Stomach (tissue), 9 donors: ENCODE data around the gene IZUMO1. TPM values are rescaled to one million over a fixed set of nuclear protein-coding genes. Genes with fewer than 3 reads are reported as not detected.

Source experiments
- DNase-seq, 2 donors: peaks; one replicate each; pipeline versions ENCODE4 v3.0.0 to v3.0.0-alpha.2; 2013 to 2019
- H3K27ac ChIP-seq, 5 donors: fragments of 200-600 bp in 4 of 5; sonication (generic) in 4 of 5; one replicate each; pipeline ENCODE4 v1.5.1; 2013 to 2019; ENCODE audit warnings: mild to moderate bottlenecking in 1 of 5, moderate library complexity in 1 of 5
- H3K27me3 ChIP-seq, 3 donors: fragments of 200-600 bp; sonication (generic); one replicate each; pipeline ENCODE4 v1.5.1; 2017 to 2019; ENCODE audit warnings: mixed run types in 1 of 3
- H3K36me3 ChIP-seq, 4 donors: fragments of 200-600 bp; sonication (generic); 1 replicate in 3 of 4; 2 replicates in 1 of 4; pipeline ENCODE4 v1.5.1; 2016 to 2019
- H3K4me1 ChIP-seq, 4 donors: fragments of 200-600 bp; sonication (generic); one replicate each; pipeline ENCODE4 v1.5.1; 2016 to 2019
- H3K4me3 ChIP-seq, 4 donors: fragments of 200-600 bp; sonication (generic) in 3 of 4; one replicate each; pipeline ENCODE4 v1.5.1; 2016 to 2019; ENCODE audit warnings: mild to moderate bottlenecking in 1 of 4
- H3K9me3 ChIP-seq, 4 donors: fragments of 200-600 bp; sonication (generic); one replicate each; pipeline ENCODE4 v1.5.1; 2016 to 2019
- CTCF ChIP-seq, 7 experiments: fragments of 450-650 bp in 4 of 7; fragments of 200-600 bp in 3 of 7; sonication (generic) in 3 of 7; IDR thresholded peaks; one replicate each; pipeline ENCODE4 v1.5.1; 2016 to 2019; ENCODE audit warnings: antibody characterized with exemption in 7 of 7, control low read depth in 2 of 7, mild to moderate bottlenecking in 1 of 7
- EP300 ChIP-seq: sonication (generic); formaldehyde crosslinking; IDR thresholded peaks from one replicate; pipeline ENCODE4 v1.6.1; 2017; ENCODE audit warnings: antibody characterized with exemption
- POLR2A ChIP-seq, 4 donors: fragments of 450-650 bp; IDR thresholded peaks; one replicate each; pipeline ENCODE4 v1.6.1; 2016; ENCODE audit warnings: antibody characterized with exemption in 4 of 4, control low read depth in 2 of 4, mild to moderate bottlenecking in 1 of 4, moderate library complexity in 1 of 4
- POLR2AphosphoS5 ChIP-seq, 3 donors: sonication (generic); formaldehyde crosslinking; IDR thresholded peaks; one replicate each; pipeline ENCODE4 v1.6.1; 2016; ENCODE audit warnings: antibody characterized with exemption in 3 of 3
- WGBS, 5 donors: extraction: QIAGEN DNeasy Blood & Tissue Kit in 3 of 5; methylation state at CpG; one replicate each; pipeline versions ENCODE4 v1.1.5 to v1.1.7; 2013 to 2018; 5-methylcytosine and 5-hydroxymethylcytosine counted together
- intact Hi-C: fragments of 100-400 bp; cut with DNase I; formaldehyde crosslinking; loops from one replicate; pipeline ENCODE4 v1.15.1; 2023; ENCODE audit warnings: low total_unique reads
- polyA plus RNA-seq, 3 donors: library from polyadenylated mRNA; stranded (reverse); fragments of 200-250 nt; gene quantifications; one replicate each; pipeline ENCODE4 v1.2.3, GENCODE V29; 2013
- total RNA-seq, 5 donors: library from RNA; depleted of rRNA; stranded (reverse); fragments of >200 nt; gene quantifications; one replicate each; pipeline versions ENCODE4 v1.1.0 to v1.2.3, GENCODE V29; 2014 to 2016
- donor health status: healthy with polysubstance abuse.
- donor health status: Bipolar disorder and iron deficiency.
- donor health status: healthy.

The IZUMO1 gene
- total and polyA plus RNA-seq, 8 donors, result 0.62 to 14.3 (median 4.0) TPM; not detected in 3

DNA sequence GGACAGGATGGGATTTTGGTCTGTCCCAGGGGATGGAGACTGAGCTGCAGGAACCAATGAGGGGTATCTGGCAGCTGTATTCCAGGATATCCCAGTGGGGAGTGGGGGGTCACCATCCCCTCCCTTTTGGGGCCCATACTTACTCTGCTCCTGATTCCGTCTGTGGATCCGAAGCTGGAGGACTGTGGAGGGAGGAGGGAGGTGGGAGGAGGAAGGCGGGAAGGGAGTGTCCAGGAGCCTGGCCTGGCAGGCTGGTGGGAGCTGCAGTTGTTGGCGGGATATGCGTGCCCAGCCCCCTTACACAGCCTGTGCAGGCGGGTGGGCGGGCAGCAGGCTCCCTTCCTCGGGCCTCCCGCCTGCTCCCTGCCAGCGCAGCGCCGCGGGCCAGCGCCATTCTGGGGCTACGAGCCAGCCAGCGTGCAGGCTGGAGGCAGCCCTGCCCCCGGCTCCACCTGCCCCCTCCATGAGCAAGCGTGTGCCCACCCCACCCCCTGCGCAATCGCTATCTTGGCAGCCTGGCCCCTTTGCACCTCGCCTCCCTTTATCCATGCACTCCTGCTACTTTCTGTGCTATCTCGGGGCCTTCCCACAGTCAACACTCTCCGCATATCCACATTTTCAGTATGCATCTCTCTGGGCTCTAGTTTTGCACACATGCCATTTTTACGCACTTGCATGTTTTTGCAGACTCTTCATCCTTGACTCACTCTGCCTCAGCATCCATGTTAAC is 30.0 kb downstream of the IZUMO1 start:
- intact Hi-C loops, result no loop called here
- H3K4me3 ChIP-seq, result peak overlapping the region; percentile 32 to 39 (median 33)
- H3K27me3 ChIP-seq, result no peaks in the 10 kb centered on the region
- 3 to 24% (median 13%) methylated on average over 16 to 24 of the region's 24 CpGs for WGBS, 5 donors
- peak in 1 of 2 donors; percentile 91 for DNase-seq
- TF ChIP-seq CTCF (IDR thresholded peaks at IDR 0.05), result no peak
- TF ChIP-seq POLR2AphosphoS5 (IDR thresholded peaks at IDR 0.05), result no peak
- no peak for TF ChIP-seq POLR2A (IDR thresholded peaks at IDR 0.05)
- TF ChIP-seq EP300, result no peak
- peaks cover 44 to 82% (median 60%) of the 10 kb centered on the region in 4 donors for H3K4me1 ChIP-seq
- peak overlapping the region; percentile 20 to 87 (median 83) for H3K27ac ChIP-seq
- H3K36me3 ChIP-seq, result no peaks in the 10 kb centered on the region
- H3K9me3 ChIP-seq, result no peaks in the 10 kb centered on the region

- peak in 1 of 2 donors; percentile 57 for DNase-seq
- Histone ChIP-seq H3K27ac (peak overlapping the region; percentile 1 to 87 (median 83)), H3K9me3 (peaks cover 0 to 6% (median 2%) of the 10 kb centered on the region in 4 donors), H3K4me1 (peaks cover 39 to 72% (median 57%) of the 10 kb centered on the region in 4 donors), H3K4me3 (peak overlapping the region in 2 of 4 donors; percentile 15 to 61), H3K27me3 (no peaks in the 10 kb centered on the region), H3K36me3 (no peaks in the 10 kb centered on the region)
- WGBS, 5 donors, result 40 to 61% (median 52%) methylated on average over 16 to 19 of the region's 19 CpGs
- TF ChIP-seq POLR2A (IDR thresholded peaks at IDR 0.05), result no peak
- TF ChIP-seq POLR2AphosphoS5 (IDR thresholded peaks at IDR 0.05), result no peak
- no peak for TF ChIP-seq CTCF (IDR thresholded peaks at IDR 0.05)
- no peak for TF ChIP-seq EP300
- intact Hi-C loops, result no loop called here
Observed at GRCh38 chr19:48715681-48716171, 31.0 kb downstream of the IZUMO1 start.

DNA sequence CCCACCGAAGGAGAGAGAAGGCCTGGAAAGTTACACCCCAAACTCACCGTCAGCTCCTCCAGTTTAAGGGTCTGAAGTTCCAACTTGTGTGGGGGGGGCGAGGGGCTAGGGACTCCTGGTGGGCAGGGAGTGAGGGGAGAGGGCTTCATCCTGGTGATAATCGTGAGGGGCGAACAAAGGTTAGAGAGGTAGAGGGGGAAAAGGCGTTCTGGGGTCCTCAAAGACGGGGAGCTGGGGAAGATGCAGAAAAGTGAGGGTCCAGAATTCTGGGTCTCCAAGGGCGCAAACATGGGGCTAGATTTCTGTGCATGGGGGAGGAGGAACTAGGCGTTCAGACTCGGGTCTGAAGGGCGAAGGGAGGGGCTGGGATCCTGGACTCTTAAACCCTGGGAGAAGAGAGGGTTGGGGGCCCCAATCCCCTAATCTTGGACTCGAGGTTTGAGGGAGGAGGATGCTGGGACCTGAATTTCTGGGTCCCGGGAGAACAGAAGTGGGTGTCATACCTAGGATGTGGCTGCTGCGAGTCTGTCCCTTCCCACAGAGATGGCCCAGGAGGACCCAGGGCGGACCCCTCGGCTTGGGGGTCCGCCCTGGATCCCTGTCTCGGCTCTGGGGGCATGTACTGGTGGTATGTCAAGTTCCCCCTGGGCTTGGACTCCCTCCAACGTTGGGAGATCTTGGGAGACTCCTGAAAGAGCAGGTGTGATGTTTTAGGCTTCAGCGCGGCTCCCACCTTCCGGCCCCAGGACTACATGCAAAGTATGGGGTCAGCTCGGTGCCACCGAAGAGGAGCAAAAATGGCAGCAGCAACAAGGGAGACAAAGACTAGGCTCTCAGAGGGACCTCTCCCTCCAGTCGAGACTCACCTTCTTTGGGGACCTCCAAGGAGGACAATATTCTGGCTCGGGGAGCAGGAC is 31.7 kb downstream of the IZUMO1 start:
- intact Hi-C loops, result no loop called here
- Histone ChIP-seq H3K27me3 (no peaks in the 10 kb centered on the region), H3K4me3 (peak overlapping the region; percentile 56 to 65 (median 62)), H3K9me3 (peaks cover 0 to 6% (median 2%) of the 10 kb centered on the region in 4 donors), H3K4me1 (peaks cover 35 to 66% (median 53%) of the 10 kb centered on the region in 4 donors), H3K36me3 (no peaks in the 10 kb centered on the region), H3K27ac (peak overlapping the region; percentile 67 to 87 (median 83))
- DNase-seq, result peak in 1 of 2 donors; percentile 51
- 32 to 57% (median 49%) methylated on average over 17 to 26 of the region's 26 CpGs for WGBS, 5 donors
- TF ChIP-seq POLR2A (IDR thresholded peaks at IDR 0.05), result no peak
- no peak for TF ChIP-seq EP300
- TF ChIP-seq CTCF (IDR thresholded peaks at IDR 0.05), result no peak
- TF ChIP-seq POLR2AphosphoS5 (IDR thresholded peaks at IDR 0.05), result no peak
